GM12878 (cell line): ENCODE measurements around the gene AFF1. TPM values are rescaled to one million over a fixed set of nuclear protein-coding genes. Genes with fewer than 3 reads are reported as not detected.

Experiments
- BMI1 ChIP-seq: fragments of 450-650 bp; IDR thresholded peaks from 2 replicates; pipeline ENCODE4 v1.6.1; 2016; ENCODE audit warnings: mild to moderate bottlenecking, moderate library complexity, borderline replicate concordance
- CBX5 ChIP-seq: sonication (generic); IDR thresholded peaks from 2 replicates; pipeline ENCODE4 v1.6.1; 2016; ENCODE audit warnings: low read depth, moderate library complexity, mild to moderate bottlenecking, inconsistent platforms
- EZH2 ChIP-seq: IDR thresholded peaks from 2 replicates; pipeline ENCODE4 v1.6.1; 2012; ENCODE audit warnings: low read depth, mild to moderate bottlenecking, control low read depth, inconsistent platforms, low read length, borderline replicate concordance; ENCODE audit not compliant: control insufficient read depth
- JUND ChIP-seq: IDR thresholded peaks from 2 replicates; pipeline ENCODE4 v1.6.1; 2012; ENCODE audit warnings: low read depth, mild to moderate bottlenecking, low read length, improper control_type of control experiment, moderate library complexity
- KDM1A ChIP-seq: fragments of 200-600 bp; sonication (generic); IDR thresholded peaks from 2 replicates; pipeline ENCODE4 v1.6.1; 2016; ENCODE audit warnings: borderline replicate concordance
- MEF2A ChIP-seq: IDR thresholded peaks from 2 replicates; pipeline ENCODE4 v1.6.1; 2011; ENCODE audit warnings: low read depth, mild to moderate bottlenecking, low read length, moderate library complexity; ENCODE audit not compliant: insufficient read depth
- MTA3 ChIP-seq: IDR thresholded peaks from 2 replicates; pipeline ENCODE4 v1.6.1; 2012; ENCODE audit warnings: low read length, inconsistent platforms, borderline replicate concordance
- RAD21 ChIP-seq: IDR thresholded peaks from 2 replicates; pipeline ENCODE4 v1.6.1; 2011; ENCODE audit warnings: mild to moderate bottlenecking, low read depth, low read length, moderate library complexity; ENCODE audit not compliant: insufficient read depth
- SRF ChIP-seq, 2 experiments: IDR thresholded peaks; 2 replicates each; pipeline ENCODE4 v1.6.1; 2011; ENCODE audit warnings: low read depth in 2 of 2, low read length in 2 of 2, mild to moderate bottlenecking in 1 of 2, moderate library complexity in 1 of 2
- polyA plus RNA-seq, 11 experiments: library from polyadenylated mRNA; depleted of rRNA in 4 of 11; unstranded in 6 of 11; stranded (reverse) in 5 of 11; fragments of >200 nt; fragmentation: Nextera tagmentation in 4 of 11; fragmentation: Illumina TruSeq in 1 of 11; extraction: Ambion mirVana in 4 of 11; extraction: Trizol in 1 of 11; gene quantifications; 1 replicate in 1 of 11; 2 replicates in 10 of 11; pipeline versions ENCODE4 v1.2.1 to v1.2.3, GENCODE V29; 2011 to 2016; ENCODE audit warnings: inconsistent platforms in 2 of 11, missing spikeins in 2 of 11, low read depth in 1 of 11
- total RNA-seq, 4 experiments: library from RNA; depleted of rRNA in 3 of 4; stranded (reverse); fragments of >200 nt in 3 of 4; fragmentation: Illumina TruSeq in 1 of 4; extraction: Trizol in 1 of 4; gene quantifications; 2 replicates each; pipeline versions ENCODE4 v1.2.1 to v1.2.3, GENCODE V29; 2013 to 2021
- TF ChIP-seq, protein P1 (sequence below): fragments of 450-650 bp; IDR thresholded peaks from 2 replicates; pipeline ENCODE4 v1.6.1; 2018; ENCODE audit warnings: mild to moderate bottlenecking, low read depth, moderate library complexity; ENCODE audit not compliant: partially characterized antibody
- TF ChIP-seq, protein P2 (sequence below): IDR thresholded peaks from 2 replicates; pipeline ENCODE4 v1.6.1; 2012; ENCODE audit warnings: low read depth, low read length, improper control_type of control experiment
- TF ChIP-seq, protein P3 (sequence below): fragments of 450-650 bp; IDR thresholded peaks from 2 replicates; pipeline ENCODE4 v1.6.1; 2017; ENCODE audit warnings: borderline replicate concordance
- TF ChIP-seq, protein P4 (sequence below): IDR thresholded peaks from 2 replicates; pipeline ENCODE4 v1.6.1; 2011; ENCODE audit warnings: low read depth, low read length, improper control_type of control experiment, borderline replicate concordance

AFF1 gene
- total and polyA plus RNA-seq, 10 of the 15 experiments (the other 5 are each of a cell fraction or from before 2014, with no cell fraction given): 3.5 to 56.1 (median 21.5) TPM

DNA sequence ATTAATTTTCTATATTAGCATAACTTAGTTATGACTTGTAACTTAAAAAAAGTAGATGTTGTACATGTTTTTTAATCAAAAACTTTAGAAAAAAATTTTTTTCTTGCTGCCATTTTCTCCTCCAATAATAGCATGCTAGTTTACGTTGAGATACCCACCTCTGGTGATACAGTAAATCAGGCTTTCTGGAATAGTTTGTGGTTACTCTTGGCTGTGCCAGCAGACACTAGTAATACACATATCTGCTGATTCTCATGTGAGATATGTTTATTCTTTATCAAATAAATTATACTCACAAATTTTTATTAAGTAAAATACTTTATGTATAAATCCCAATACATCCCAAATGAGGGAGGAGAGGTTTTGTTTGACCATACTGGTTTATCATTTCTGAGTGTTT, 168.3 kb downstream of the AFF1 start (continued):
- TF ChIP-seq, protein P1, sequence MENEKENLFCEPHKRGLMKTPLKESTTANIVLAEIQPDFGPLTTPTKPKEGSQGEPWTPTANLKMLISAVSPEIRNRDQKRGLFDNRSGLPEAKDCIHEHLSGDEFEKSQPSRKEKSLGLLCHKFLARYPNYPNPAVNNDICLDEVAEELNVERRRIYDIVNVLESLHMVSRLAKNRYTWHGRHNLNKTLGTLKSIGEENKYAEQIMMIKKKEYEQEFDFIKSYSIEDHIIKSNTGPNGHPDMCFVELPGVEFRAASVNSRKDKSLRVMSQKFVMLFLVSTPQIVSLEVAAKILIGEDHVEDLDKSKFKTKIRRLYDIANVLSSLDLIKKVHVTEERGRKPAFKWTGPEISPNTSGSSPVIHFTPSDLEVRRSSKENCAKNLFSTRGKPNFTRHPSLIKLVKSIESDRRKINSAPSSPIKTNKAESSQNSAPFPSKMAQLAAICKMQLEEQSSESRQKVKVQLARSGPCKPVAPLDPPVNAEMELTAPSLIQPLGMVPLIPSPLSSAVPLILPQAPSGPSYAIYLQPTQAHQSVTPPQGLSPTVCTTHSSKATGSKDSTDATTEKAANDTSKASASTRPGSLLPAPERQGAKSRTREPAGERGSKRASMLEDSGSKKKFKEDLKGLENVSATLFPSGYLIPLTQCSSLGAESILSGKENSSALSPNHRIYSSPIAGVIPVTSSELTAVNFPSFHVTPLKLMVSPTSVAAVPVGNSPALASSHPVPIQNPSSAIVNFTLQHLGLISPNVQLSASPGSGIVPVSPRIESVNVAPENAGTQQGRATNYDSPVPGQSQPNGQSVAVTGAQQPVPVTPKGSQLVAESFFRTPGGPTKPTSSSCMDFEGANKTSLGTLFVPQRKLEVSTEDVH: no peak
- TF ChIP-seq MTA3 (no peak), RAD21 (no peak), BMI1 (no peak), MEF2A (no peak), CBX5 (no peak), KDM1A (no peak), SRF (IDR thresholded peaks at IDR 0.05; ENCODE audit: low read depth in 2 of 2, low read length in 2 of 2) (no peak), EZH2 (no peak), JUND (no peak)
- TF ChIP-seq, protein P2, sequence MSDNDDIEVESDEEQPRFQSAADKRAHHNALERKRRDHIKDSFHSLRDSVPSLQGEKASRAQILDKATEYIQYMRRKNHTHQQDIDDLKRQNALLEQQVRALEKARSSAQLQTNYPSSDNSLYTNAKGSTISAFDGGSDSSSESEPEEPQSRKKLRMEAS: no peak
- TF ChIP-seq, protein P3, sequence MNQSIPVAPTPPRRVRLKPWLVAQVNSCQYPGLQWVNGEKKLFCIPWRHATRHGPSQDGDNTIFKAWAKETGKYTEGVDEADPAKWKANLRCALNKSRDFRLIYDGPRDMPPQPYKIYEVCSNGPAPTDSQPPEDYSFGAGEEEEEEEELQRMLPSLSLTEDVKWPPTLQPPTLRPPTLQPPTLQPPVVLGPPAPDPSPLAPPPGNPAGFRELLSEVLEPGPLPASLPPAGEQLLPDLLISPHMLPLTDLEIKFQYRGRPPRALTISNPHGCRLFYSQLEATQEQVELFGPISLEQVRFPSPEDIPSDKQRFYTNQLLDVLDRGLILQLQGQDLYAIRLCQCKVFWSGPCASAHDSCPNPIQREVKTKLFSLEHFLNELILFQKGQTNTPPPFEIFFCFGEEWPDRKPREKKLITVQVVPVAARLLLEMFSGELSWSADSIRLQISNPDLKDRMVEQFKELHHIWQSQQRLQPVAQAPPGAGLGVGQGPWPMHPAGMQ: no peak
- TF ChIP-seq, protein P4, sequence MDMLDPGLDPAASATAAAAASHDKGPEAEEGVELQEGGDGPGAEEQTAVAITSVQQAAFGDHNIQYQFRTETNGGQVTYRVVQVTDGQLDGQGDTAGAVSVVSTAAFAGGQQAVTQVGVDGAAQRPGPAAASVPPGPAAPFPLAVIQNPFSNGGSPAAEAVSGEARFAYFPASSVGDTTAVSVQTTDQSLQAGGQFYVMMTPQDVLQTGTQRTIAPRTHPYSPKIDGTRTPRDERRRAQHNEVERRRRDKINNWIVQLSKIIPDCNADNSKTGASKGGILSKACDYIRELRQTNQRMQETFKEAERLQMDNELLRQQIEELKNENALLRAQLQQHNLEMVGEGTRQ: no peak
